GM19240 (cell line): Measurements from ENCODE around the gene WSCD2.

Experiments
- DNase-seq: peaks from one replicate; pipeline ENCODE4 v3.0.0; 2011; ENCODE audit warnings: low spot score; ENCODE audit not compliant: insufficient read length

Gene WSCD2

DNA sequence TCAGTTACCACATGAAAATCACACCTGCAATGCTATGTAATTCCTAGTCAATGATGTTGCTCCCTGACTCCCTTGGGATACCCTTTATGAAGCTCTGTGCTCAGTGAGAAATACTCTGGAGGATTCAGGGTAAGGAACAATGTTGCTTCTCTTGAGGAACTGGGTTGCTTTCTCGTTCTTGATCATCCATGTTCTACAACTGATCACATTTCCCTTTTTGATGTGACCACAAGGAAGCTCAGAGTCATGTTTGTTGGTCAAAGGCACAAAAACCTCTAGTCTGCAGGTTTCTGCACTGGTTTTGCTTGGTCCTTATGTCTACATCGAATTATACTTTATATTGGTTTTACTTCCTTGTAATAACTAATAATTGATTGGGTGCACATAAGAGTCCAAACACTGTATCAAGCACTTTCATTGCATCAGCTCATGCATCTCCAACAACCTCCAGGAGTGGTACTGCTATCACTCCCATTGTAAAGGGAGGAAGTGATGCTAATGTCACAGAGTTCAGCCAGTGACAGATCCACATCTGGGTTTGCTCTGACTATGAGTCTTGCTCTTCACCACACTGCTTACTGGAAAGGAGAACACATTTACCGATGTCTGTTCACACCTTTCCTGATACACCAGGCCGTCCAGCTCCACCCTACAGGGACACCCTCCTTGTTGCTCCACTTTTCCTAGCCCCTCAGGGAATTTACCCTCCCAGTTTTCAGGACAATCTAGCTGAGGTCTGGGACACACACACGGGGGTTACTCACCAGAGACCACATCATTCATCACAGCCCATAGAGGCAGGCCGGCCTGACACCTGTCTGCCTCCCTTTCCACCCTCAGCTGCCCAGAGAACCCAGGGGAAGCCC is 169.0 kb downstream of the WSCD2 start:
- DNase-seq, result peak; percentile 29

DNA sequence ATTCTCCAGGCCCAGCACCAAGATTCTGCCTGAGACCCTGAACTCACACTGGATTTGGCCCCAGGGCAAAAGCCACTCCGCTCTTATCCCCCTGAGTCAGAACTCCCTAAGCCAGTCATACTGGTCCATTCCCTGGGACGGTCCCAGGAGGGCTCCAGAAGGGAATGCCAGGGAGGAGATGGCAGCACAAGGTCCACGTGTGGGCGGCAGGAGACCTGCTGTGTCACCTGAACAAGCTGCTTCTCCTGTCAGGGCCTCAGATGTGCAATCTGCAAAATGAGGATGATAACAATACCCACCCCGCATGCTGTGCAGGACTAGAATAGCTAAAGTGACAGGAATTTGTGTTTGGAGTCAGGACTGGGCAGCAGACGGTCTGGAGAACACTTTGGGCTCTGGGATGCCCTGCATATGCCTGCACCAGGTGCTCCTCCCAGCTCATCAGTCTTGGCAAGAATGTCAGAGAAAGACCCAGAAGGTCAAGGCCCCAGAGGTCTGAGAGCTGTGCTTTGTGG is 169.7 kb downstream of the WSCD2 start:
- DNase-seq, result no peak

DNA sequence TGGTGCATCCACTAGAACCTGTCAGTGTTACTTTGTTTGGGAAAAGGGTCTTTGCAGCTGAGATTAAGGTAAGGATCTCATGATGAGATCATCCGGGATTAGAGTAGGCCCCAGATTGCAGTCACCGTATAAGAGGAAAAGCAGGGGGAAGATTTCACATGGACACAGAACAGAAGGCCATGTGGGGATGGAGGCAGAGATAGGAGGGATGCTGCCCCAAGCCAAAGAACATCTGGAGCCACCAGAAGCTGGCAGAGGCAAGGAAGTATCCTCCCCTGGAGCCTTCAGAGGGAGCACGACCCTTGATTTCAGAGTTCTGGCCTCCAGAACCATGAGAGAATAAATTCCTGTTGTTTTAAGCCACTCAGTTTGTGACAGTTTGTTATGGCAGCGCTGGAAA is 170.4 kb downstream of the WSCD2 start:
- DNase-seq, result no peak
